HL-60/S4 (cell line): Measurements from ENCODE around the gene PSAP.

Source experiments
- in situ Hi-C: fragments of 300-500 bp; cut with MboI; formaldehyde crosslinking; loops from 2 replicates; pipeline ENCODE4 v1.14.3; 2022; ENCODE audit warnings: low sequenced_read_pairs

PSAP gene

DNA sequence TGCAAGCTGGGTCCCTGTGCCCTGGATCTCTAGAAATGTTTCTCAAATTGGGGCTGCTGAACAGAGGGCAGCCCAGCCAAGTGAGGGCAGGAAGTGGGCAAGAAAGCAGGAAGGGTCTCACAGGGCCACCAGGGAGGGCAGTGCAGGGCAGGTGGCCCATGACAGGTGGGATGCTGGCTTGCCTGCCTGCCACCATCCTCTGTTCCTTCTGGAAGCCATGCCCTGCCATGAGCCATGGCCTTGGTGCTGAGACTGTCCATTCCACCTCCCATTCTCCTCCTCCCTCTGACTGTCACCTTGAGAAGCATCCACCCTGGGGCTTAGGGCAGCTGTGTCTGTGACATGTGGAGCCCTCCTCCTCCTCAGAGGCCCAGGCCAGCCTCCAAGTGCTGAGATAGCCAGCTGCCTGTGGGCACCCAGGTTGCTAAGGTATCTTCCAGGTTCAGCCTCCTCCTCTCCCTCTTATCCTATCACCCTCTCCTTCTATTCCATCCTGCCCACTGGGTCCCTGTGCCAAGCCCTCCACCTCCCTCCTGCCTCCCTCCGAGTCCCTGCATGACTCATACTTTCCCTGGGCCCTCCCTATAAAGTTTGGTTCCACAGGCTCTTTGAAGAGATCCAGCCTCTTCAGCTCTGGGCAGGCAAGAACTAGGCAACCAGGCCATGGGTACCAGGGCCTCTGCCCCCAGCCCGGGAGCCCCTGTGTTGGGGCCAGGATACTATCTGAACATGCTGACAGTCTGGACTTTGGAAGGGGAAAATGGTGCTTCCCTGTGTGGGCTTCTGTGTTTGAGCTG, 79.0 kb downstream of the PSAP start:
- in situ Hi-C loops, result no loop called here

DNA sequence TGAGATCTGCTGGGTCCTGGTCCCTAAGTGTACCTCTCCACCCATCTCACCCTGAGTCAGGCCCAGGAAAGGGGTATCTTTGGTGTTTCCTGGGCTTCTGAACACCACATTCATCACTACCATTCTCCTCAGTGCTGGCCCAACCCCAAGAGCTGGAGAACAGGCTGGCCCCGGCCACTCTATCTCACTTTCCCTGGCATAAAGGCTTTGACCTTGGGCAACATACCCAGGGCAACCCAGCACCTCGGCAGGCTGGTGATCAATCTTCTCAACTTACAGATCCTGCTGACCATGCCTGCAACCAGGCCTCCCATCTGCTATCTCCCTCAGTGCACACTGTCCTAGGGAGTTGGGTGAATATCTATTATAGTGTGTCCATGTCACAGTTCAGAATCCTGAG, 79.8 kb downstream of the PSAP start:
- in situ Hi-C loops, result no loop called here

DNA sequence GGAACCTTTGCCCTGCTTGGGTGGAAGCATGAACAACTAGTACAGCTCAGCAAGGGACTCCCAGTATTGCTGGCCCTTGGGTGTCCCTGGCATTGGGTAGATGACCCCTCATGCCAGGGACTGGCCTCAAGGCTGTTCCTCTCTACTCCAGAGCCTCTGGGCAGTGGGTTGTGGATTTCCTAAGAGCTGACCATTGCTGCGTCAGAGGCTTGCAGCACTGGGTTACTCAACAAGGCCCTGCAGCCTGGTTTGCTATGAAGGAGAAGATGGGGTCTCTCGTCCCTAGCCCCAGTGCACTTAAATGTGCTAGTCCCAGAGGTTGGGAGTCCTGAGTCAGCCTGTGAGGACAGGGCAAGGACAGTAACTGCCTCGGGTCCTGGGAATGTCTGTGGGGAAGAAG, 80.3 kb downstream of the PSAP start:
- in situ Hi-C loops, result no loop called here

DNA sequence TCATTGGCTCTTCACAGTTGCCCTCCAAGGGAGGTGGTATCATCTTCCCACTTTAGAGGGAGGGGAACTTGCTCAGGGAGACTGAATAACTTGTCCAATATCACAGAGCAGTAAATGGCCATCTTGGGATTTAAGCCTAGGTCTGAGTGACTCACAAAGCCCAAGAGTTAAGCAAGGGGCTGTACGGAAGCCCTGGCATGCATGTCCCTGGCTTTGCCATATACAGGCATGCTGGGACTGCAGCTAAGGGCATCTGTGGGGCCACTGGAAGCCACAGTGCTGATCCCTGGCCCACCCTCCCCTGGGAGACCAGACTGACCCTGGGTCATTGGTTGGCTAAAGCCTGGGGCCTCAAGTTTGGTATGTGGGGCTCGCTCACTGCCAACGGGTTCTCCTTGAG, 80.8 kb downstream of the PSAP start:
- in situ Hi-C loops, result no loop called here

DNA sequence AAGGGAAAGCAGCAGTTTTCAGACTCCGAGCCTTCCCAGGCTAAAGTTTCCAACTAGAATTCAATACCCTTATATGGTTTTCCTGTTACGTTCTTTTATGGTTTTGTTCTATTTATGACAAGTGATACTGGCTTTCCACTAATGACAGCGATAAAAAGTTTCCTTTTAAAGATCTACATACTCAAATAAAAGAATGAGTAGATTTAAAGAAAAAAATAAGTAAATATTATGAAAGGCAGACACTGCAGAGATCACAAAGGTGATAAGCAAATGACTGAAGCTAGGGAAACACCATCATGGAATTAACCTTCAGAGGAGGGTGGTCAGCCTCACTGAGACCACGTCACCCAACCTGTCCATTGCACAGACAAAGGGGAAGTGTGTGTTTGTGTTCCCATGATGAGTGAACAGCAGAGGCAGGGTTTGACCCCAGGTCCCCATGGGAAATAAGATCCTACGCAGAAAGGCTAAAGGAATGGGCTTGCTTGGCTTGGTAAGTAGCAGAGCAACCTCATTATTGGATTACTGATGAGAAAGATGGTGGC, 81.7 kb downstream of the PSAP start:
- in situ Hi-C loops, result no loop called here

DNA sequence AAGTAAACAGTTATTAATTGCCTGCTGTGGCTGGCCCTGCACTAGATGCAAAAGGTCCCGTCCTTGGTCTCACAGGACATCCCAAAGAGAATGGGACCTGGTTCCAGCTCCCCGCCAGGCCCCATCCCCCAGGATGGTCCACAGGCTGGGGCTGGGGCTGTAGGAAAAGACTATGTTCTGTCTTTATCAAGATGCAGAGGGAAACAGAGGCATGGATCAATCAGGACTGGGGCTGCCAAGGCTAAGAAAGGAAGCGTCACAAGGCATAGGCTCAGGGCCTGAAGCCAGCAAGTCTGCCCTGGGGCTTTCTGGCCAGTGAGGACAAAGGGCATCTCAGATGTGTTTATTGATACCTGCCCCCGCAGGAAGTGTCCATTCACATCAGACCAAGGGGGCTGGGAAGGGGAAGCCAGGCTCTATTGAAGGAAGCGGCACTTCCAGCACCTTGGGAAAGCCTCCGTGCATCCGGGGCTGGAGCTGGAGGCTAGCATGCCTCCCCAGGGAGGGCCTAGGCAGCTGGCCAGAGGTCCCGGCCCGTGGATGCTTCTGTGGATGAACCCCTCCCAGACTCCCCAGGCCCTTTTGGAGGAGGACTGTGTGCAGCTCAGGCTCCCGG, 83.5 kb downstream of the PSAP start:
- in situ Hi-C loops, result no loop called here

DNA sequence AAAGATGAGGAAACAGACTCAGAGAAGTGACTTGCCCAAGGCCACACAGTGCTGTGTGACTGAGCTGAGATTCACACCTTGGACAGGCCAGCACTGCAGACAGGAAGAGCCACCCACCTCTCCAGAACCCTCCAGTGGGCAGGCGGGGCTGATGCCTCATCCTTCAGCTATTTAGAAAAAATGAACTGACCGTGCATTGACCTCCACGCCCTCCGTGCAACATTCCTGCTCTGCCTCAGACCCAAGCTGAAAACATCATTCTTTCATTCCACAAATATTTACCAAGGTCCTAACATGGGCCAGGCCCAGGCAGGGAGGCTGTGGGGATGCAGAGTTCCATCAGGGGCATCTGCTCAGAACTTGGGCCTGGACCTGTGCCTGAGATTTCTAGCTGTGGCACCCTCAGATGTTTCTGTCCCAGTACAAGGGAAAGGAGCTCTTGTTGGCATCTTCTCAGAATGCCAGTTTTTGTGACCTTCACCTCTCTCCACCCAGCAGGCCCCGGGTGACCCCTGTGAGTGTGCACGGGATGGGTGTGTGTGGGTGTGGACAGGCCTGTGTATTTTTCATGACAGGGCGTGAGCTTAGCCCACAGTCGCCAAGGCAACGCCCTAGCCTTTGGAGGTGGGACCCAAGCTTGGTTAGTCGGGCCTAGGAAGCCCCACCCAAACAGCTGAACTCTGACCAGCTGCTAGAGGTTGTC, 84.2 kb downstream of the PSAP start:
- in situ Hi-C loops, result no loop called here
